Endothelial cell (in vitro differentiated cells): ENCODE measurements around the gene DTNBP1. TPM values are rescaled to one million over a fixed set of nuclear protein-coding genes. Genes with fewer than 3 reads are reported as not detected.

Source experiments
- DNase-seq: peaks from one replicate; pipeline ENCODE4 v3.0.0; 2021; ENCODE audit warnings: low spot score
- H3K27ac Mint-ChIP-seq: one replicate; pipeline ENCODE4 v1.8.0; 2021; ENCODE audit warnings: mixed read lengths, inconsistent platforms; ENCODE audit not compliant: unreplicated experiment
- H3K27me3 Mint-ChIP-seq: one replicate; pipeline ENCODE4 v1.8.0; 2021; ENCODE audit warnings: mild to moderate bottlenecking, moderate library complexity, mixed read lengths, inconsistent platforms; ENCODE audit not compliant: unreplicated experiment
- H3K36me3 Mint-ChIP-seq: one replicate; pipeline ENCODE4 v1.8.0; 2021; ENCODE audit warnings: mild to moderate bottlenecking, low read depth, mixed read lengths, inconsistent platforms; ENCODE audit not compliant: unreplicated experiment
- H3K4me1 Mint-ChIP-seq: one replicate; pipeline ENCODE4 v1.8.0; 2021; ENCODE audit warnings: mild to moderate bottlenecking, mixed read lengths, inconsistent platforms; ENCODE audit not compliant: unreplicated experiment
- H3K4me3 Mint-ChIP-seq: one replicate; pipeline ENCODE4 v1.8.0; 2021; ENCODE audit warnings: mild to moderate bottlenecking, mixed read lengths, inconsistent platforms; ENCODE audit not compliant: unreplicated experiment
- H3K9me3 Mint-ChIP-seq: one replicate; pipeline ENCODE4 v1.8.0; 2021; ENCODE audit warnings: mixed read lengths, inconsistent platforms; ENCODE audit not compliant: unreplicated experiment
- total RNA-seq: library from RNA; stranded (reverse); fragmentation: NEBNext Ultra II Directional; extraction: Animal tissue kit (Norgen Biotek cat#: 25700); gene quantifications from one replicate; pipeline ENCODE4 v1.2.1, GENCODE V29; 2021; ENCODE audit not compliant: unreplicated experiment
- TF ChIP-seq, protein P1 (sequence below): fragments of 200-600 bp; sonication (generic); IDR thresholded peaks from one replicate; pipeline ENCODE4 v1.5.0; 2021; ENCODE audit warnings: antibody characterized with exemption; ENCODE audit not compliant: unreplicated experiment

The DTNBP1 gene
- total RNA-seq, 1 donor from 2014 or later, result 19.3 TPM

GRCh38 chr6:15682965-15683822, 20.4 kb upstream of the DTNBP1 start:
- Mint-ChIP-seq H3K27ac (no peak overlapping the region), H3K27me3 (peaks cover 3% of the 10 kb centered on the region), H3K36me3 (no peaks in the 10 kb centered on the region), H3K4me3 (no peak overlapping the region), H3K9me3 (peaks cover 4% of the 10 kb centered on the region), H3K4me1 (no peaks in the 10 kb centered on the region)
- TF ChIP-seq, protein P1, sequence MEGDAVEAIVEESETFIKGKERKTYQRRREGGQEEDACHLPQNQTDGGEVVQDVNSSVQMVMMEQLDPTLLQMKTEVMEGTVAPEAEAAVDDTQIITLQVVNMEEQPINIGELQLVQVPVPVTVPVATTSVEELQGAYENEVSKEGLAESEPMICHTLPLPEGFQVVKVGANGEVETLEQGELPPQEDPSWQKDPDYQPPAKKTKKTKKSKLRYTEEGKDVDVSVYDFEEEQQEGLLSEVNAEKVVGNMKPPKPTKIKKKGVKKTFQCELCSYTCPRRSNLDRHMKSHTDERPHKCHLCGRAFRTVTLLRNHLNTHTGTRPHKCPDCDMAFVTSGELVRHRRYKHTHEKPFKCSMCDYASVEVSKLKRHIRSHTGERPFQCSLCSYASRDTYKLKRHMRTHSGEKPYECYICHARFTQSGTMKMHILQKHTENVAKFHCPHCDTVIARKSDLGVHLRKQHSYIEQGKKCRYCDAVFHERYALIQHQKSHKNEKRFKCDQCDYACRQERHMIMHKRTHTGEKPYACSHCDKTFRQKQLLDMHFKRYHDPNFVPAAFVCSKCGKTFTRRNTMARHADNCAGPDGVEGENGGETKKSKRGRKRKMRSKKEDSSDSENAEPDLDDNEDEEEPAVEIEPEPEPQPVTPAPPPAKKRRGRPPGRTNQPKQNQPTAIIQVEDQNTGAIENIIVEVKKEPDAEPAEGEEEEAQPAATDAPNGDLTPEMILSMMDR, result no peak
- DNase-seq, result no peak

- Mint-ChIP-seq H3K9me3 (peaks cover 4% of the 10 kb centered on the region), H3K27ac (no peak overlapping the region), H3K4me3 (no peak overlapping the region), H3K27me3 (peaks cover 3% of the 10 kb centered on the region), H3K36me3 (no peaks in the 10 kb centered on the region), H3K4me1 (no peaks in the 10 kb centered on the region)
- TF ChIP-seq, protein P1, result no peak
- no peak for DNase-seq
Observed at GRCh38 chr6:15681946-15682345, 19.1 kb upstream of the DTNBP1 start.

- Mint-ChIP-seq H3K4me1 (peaks cover 16% of the 10 kb centered on the region), H3K9me3 (peaks cover 4% of the 10 kb centered on the region), H3K27me3 (no peaks in the 10 kb centered on the region), H3K27ac (no peak overlapping the region), H3K4me3 (no peak overlapping the region), H3K36me3 (no peaks in the 10 kb centered on the region)
- TF ChIP-seq, protein P1, result no peak
- no peak for DNase-seq
Observed at GRCh38 chr6:15678514-15678913, 15.7 kb upstream of the DTNBP1 start.

GRCh38 chr6:15677822-15678221, 15.0 kb upstream of the DTNBP1 start:
- H3K9me3 Mint-ChIP-seq, result no peaks in the 10 kb centered on the region
- TF ChIP-seq, protein P1, result no peak
- H3K36me3 Mint-ChIP-seq, result no peaks in the 10 kb centered on the region
- no peak overlapping the region for H3K4me3 Mint-ChIP-seq
- H3K27ac Mint-ChIP-seq, result no peak overlapping the region
- no peak for DNase-seq
- peaks cover 16% of the 10 kb centered on the region for H3K4me1 Mint-ChIP-seq
- H3K27me3 Mint-ChIP-seq, result no peaks in the 10 kb centered on the region

DNA sequence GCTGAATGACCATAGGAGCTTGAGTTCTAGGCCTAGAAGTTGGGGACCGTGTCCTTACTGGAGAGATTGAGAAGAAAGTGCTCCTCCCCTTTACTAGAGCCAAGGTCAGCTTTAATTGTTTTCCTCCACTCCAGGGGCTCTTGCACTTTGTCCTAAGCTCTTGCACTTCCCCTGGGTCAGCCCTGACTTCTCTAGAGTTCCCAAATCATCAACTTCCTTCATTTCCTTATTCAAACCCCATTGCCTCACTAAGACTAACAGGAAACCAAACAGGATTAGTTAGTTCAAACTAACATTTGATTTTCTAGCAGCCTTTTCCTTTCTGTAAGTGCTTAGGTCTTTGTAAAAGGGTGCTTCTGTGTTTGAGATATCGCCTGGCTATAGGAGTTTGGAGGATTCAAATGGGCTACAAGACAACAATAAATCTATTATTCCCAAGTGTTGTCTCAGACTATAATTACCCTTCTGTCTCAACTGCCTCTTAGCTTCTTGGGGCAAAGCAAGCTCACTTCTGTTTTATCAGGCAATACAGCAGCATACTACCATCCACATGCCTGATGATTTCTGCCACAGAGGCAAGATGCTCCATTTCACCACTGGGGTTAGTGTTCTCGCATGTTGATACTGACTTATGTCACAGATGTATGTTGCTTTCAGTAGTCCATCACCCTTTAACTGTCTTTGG, 12.8 kb upstream of the DTNBP1 start:
- Mint-ChIP-seq H3K9me3 (no peaks in the 10 kb centered on the region), H3K27me3 (peaks cover 1% of the 10 kb centered on the region), H3K4me1 (peaks cover 16% of the 10 kb centered on the region), H3K27ac (no peak overlapping the region), H3K4me3 (no peak overlapping the region), H3K36me3 (no peaks in the 10 kb centered on the region)
- TF ChIP-seq, protein P1, result no peak
- no peak for DNase-seq
